HepG2 (cell line): ENCODE results near the gene GLTPD2. TPM values are rescaled to one million over a fixed set of nuclear protein-coding genes. Genes with fewer than 3 reads are reported as not detected.

Source experiments
- EED ChIP-seq: sonication (generic); formaldehyde crosslinking; IDR thresholded peaks from 2 replicates; pipeline ENCODE4 v1.5.0; 2020; ENCODE audit warnings: mild to moderate bottlenecking, missing genetic modification reagents
- IKZF1 ChIP-seq: fragments of 450-650 bp; IDR thresholded peaks from 2 replicates; pipeline ENCODE4 v1.7.1; 2016
- NFKB2 ChIP-seq: sonication (generic); formaldehyde crosslinking; IDR thresholded peaks from 2 replicates; pipeline ENCODE4 v1.4.0; 2020; ENCODE audit warnings: missing genetic modification reagents, borderline replicate concordance
- TCF12 ChIP-seq, 2 experiments: fragments of 450-650 bp in 1 of 2; sonication (generic) in 1 of 2; formaldehyde crosslinking in 1 of 2; IDR thresholded peaks; 2 replicates each; pipeline versions ENCODE4 v1.6.1 to v1.8.0; 2017 to 2022; ENCODE audit warnings: antibody characterized with exemption in 1 of 2, mild to moderate bottlenecking in 1 of 2, missing genetic modification reagents in 1 of 2, moderate library complexity in 1 of 2
- ZBTB1 ChIP-seq: sonication (generic); formaldehyde crosslinking; IDR thresholded peaks from 2 replicates; pipeline ENCODE4 v1.4.0; 2020; ENCODE audit warnings: missing genetic modification reagents, borderline replicate concordance
- ZBTB38 ChIP-seq: sonication (generic); formaldehyde crosslinking; IDR thresholded peaks from 2 replicates; pipeline ENCODE4 v1.5.1; 2020; ENCODE audit warnings: mild to moderate bottlenecking, missing genetic modification reagents
- ZNF225 ChIP-seq: sonication (generic); formaldehyde crosslinking; IDR thresholded peaks from 2 replicates; pipeline ENCODE4 v1.4.0; 2020; ENCODE audit warnings: mild to moderate bottlenecking, missing genetic modification reagents
- ZNF747 ChIP-seq: sonication (generic); formaldehyde crosslinking; IDR thresholded peaks from 2 replicates; pipeline ENCODE4 v1.8.1; 2023; ENCODE audit warnings: missing genetic modification reagents, mild to moderate bottlenecking, borderline replicate concordance
- polyA plus RNA-seq, 8 experiments: library from polyadenylated mRNA; depleted of rRNA in 3 of 8; stranded (reverse) in 7 of 8; unstranded in 1 of 8; fragments of >200 nt; fragmentation: Illumina TruSeq in 4 of 8; extraction: Trizol in 4 of 8; gene quantifications; 2 replicates each; pipeline versions ENCODE4 v1.2.1 to v1.2.3, GENCODE V29; 2011 to 2016; ENCODE audit warnings: low read depth in 4 of 8, missing spikeins in 1 of 8, mixed read lengths in 1 of 8; ENCODE audit not compliant: insufficient read depth in 1 of 8
- total RNA-seq, 5 experiments: library from RNA; depleted of rRNA; stranded (reverse); fragments of >200 nt; fragmentation: Illumina TruSeq; extraction: Trizol; gene quantifications; 2 replicates each; pipeline ENCODE4 v1.2.3, GENCODE V29; 2016; ENCODE audit warnings: low read depth in 1 of 5
- TF ChIP-seq, protein P1 (sequence below): IDR thresholded peaks from 2 replicates; pipeline ENCODE4 v1.6.1; 2016; ENCODE audit warnings: missing compliant biosample characterization, missing genetic modification reagents, borderline replicate concordance
- TF ChIP-seq, protein P2 (sequence below): sonication (generic); formaldehyde crosslinking; IDR thresholded peaks from 2 replicates; pipeline ENCODE4 v1.5.1; 2020; ENCODE audit warnings: mild to moderate bottlenecking, missing genetic modification reagents, borderline replicate concordance
- TF ChIP-seq, protein P3 (sequence below): sonication (generic); formaldehyde crosslinking; IDR thresholded peaks from 2 replicates; pipeline ENCODE4; 2020; ENCODE audit warnings: missing genetic modification reagents, mild to moderate bottlenecking, borderline replicate concordance
- TF ChIP-seq, protein P4 (sequence below): sonication (generic); formaldehyde crosslinking; IDR thresholded peaks from 2 replicates; pipeline ENCODE4 v1.8.1; 2023; ENCODE audit warnings: mild to moderate bottlenecking, missing genetic modification reagents, borderline replicate concordance
- TF ChIP-seq, protein P5 (sequence below): IDR thresholded peaks from 2 replicates; pipeline ENCODE4 v1.4.0; 2020; ENCODE audit warnings: mild to moderate bottlenecking, missing genetic modification reagents

GLTPD2 gene
- total and polyA plus RNA-seq, 2 of the 13 experiments (the other 11 are each of a cell fraction or from before 2014, with no cell fraction given) = 7.5 to 12.9 TPM

DNA sequence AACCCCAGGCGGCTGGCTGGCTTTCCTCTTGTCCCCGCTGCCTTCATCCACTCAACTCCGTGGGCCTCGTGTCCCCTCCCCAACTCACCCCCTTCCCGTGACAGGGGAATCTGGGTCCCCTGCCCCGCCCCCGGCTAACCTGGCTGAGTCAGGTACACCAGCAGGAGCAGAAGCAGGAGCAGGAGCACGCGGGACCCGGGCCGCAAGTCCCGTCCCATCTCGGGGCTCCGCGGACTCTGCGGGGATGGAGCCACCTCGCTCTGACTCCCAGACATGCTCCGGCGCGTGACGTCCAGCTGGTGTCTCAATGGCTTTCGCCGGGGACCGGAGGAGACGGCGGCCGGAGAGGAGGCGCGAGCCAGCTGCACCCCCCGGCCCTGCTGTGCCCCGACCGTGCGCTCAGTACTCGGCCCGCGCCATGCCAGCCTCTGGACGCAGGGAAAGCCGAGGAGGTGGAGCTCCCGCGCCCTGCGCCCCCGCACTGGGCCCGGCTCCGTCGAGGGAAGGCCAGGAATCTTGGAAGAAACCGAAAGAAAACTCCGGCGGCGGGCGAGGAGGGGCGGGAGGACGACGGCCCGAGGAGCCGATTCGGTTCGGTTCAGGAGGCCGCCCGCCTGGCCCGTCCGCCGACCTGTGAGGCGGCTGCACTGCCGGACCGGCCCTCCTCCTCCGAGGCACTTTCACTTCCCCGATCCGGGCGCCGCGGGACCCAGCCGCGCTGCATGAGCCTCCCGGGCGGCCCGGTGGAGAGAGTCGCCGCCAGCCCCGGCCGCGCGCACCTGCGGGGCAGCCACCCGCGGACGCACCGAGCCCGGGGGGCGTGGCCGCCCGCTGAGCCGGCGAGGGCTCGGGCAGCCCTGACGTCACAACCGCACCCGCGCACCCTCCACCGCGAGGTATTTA is 49.4 kb upstream of the GLTPD2 start, which contains the start of the genes CXCL16 and ZMYND15 (continued):
- TF ChIP-seq, protein P1, sequence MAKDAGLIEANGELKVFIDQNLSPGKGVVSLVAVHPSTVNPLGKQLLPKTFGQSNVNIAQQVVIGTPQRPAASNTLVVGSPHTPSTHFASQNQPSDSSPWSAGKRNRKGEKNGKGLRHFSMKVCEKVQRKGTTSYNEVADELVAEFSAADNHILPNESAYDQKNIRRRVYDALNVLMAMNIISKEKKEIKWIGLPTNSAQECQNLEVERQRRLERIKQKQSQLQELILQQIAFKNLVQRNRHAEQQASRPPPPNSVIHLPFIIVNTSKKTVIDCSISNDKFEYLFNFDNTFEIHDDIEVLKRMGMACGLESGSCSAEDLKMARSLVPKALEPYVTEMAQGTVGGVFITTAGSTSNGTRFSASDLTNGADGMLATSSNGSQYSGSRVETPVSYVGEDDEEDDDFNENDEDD (CRISPR knock-in tag) = peak; percentile 53; the same call in 1 of the 2 replicates
- TF ChIP-seq ZBTB1 (CRISPR knock-in tag) = no peak
- no peak for TF ChIP-seq IKZF1
- TF ChIP-seq, protein P2, sequence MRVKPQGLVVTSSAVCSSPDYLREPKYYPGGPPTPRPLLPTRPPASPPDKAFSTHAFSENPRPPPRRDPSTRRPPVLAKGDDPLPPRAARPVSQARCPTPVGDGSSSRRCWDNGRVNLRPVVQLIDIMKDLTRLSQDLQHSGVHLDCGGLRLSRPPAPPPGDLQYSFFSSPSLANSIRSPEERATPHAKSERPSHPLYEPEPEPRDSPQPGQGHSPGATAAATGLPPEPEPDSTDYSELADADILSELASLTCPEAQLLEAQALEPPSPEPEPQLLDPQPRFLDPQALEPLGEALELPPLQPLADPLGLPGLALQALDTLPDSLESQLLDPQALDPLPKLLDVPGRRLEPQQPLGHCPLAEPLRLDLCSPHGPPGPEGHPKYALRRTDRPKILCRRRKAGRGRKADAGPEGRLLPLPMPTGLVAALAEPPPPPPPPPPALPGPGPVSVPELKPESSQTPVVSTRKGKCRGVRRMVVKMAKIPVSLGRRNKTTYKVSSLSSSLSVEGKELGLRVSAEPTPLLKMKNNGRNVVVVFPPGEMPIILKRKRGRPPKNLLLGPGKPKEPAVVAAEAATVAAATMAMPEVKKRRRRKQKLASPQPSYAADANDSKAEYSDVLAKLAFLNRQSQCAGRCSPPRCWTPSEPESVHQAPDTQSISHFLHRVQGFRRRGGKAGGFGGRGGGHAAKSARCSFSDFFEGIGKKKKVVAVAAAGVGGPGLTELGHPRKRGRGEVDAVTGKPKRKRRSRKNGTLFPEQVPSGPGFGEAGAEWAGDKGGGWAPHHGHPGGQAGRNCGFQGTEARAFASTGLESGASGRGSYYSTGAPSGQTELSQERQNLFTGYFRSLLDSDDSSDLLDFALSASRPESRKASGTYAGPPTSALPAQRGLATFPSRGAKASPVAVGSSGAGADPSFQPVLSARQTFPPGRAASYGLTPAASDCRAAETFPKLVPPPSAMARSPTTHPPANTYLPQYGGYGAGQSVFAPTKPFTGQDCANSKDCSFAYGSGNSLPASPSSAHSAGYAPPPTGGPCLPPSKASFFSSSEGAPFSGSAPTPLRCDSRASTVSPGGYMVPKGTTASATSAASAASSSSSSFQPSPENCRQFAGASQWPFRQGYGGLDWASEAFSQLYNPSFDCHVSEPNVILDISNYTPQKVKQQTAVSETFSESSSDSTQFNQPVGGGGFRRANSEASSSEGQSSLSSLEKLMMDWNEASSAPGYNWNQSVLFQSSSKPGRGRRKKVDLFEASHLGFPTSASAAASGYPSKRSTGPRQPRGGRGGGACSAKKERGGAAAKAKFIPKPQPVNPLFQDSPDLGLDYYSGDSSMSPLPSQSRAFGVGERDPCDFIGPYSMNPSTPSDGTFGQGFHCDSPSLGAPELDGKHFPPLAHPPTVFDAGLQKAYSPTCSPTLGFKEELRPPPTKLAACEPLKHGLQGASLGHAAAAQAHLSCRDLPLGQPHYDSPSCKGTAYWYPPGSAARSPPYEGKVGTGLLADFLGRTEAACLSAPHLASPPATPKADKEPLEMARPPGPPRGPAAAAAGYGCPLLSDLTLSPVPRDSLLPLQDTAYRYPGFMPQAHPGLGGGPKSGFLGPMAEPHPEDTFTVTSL (CRISPR knock-in tag) = no peak
- no peak for TF ChIP-seq ZNF747 (CRISPR knock-in tag)
- peak; percentile 63; the same call in 1 of the 2 replicates for TF ChIP-seq ZNF225 (CRISPR knock-in tag)
- no peak for TF ChIP-seq TCF12 (IDR thresholded peaks at IDR 0.05)
- 0 out of 2 replicates have a peak, but pooled peaks have one; percentile 11 for TF ChIP-seq TCF12 (CRISPR knock-in tag; IDR thresholded peaks at IDR 0.05)
- TF ChIP-seq, protein P3, sequence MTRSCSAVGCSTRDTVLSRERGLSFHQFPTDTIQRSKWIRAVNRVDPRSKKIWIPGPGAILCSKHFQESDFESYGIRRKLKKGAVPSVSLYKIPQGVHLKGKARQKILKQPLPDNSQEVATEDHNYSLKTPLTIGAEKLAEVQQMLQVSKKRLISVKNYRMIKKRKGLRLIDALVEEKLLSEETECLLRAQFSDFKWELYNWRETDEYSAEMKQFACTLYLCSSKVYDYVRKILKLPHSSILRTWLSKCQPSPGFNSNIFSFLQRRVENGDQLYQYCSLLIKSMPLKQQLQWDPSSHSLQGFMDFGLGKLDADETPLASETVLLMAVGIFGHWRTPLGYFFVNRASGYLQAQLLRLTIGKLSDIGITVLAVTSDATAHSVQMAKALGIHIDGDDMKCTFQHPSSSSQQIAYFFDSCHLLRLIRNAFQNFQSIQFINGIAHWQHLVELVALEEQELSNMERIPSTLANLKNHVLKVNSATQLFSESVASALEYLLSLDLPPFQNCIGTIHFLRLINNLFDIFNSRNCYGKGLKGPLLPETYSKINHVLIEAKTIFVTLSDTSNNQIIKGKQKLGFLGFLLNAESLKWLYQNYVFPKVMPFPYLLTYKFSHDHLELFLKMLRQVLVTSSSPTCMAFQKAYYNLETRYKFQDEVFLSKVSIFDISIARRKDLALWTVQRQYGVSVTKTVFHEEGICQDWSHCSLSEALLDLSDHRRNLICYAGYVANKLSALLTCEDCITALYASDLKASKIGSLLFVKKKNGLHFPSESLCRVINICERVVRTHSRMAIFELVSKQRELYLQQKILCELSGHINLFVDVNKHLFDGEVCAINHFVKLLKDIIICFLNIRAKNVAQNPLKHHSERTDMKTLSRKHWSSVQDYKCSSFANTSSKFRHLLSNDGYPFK (CRISPR knock-in tag) = no peak
- 0 out of 2 replicates have a peak, but pooled peaks have one; percentile 3 for TF ChIP-seq ZBTB38 (CRISPR knock-in tag)
- TF ChIP-seq, protein P4, sequence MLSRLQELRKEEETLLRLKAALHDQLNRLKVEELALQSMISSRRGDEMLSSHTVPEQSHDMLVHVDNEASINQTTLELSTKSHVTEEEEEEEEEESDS (CRISPR knock-in tag) = no peak
- TF ChIP-seq, protein P5, sequence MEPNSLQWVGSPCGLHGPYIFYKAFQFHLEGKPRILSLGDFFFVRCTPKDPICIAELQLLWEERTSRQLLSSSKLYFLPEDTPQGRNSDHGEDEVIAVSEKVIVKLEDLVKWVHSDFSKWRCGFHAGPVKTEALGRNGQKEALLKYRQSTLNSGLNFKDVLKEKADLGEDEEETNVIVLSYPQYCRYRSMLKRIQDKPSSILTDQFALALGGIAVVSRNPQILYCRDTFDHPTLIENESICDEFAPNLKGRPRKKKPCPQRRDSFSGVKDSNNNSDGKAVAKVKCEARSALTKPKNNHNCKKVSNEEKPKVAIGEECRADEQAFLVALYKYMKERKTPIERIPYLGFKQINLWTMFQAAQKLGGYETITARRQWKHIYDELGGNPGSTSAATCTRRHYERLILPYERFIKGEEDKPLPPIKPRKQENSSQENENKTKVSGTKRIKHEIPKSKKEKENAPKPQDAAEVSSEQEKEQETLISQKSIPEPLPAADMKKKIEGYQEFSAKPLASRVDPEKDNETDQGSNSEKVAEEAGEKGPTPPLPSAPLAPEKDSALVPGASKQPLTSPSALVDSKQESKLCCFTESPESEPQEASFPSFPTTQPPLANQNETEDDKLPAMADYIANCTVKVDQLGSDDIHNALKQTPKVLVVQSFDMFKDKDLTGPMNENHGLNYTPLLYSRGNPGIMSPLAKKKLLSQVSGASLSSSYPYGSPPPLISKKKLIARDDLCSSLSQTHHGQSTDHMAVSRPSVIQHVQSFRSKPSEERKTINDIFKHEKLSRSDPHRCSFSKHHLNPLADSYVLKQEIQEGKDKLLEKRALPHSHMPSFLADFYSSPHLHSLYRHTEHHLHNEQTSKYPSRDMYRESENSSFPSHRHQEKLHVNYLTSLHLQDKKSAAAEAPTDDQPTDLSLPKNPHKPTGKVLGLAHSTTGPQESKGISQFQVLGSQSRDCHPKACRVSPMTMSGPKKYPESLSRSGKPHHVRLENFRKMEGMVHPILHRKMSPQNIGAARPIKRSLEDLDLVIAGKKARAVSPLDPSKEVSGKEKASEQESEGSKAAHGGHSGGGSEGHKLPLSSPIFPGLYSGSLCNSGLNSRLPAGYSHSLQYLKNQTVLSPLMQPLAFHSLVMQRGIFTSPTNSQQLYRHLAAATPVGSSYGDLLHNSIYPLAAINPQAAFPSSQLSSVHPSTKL (CRISPR knock-in tag) = no peak
- TF ChIP-seq EED = no peak
- TF ChIP-seq NFKB2 (CRISPR knock-in tag) = peak; percentile 48; the same call in 1 of the 2 replicates
